NT2/D1 (cell line): ENCODE data around the gene EFNA3.

Experiments used
- SUZ12 ChIP-seq: IDR thresholded peaks from 2 replicates; pipeline ENCODE4 v1.6.1; 2011; ENCODE audit not compliant: insufficient read length, insufficient read depth; ENCODE audit errors: extremely low read depth
- YY1 ChIP-seq: IDR thresholded peaks from 2 replicates; pipeline ENCODE4 v1.6.1; 2011; ENCODE audit not compliant: insufficient read length, insufficient read depth
- ZNF274 ChIP-seq: IDR thresholded peaks from 2 replicates; pipeline ENCODE4 v1.6.1; 2011; ENCODE audit warnings: mild to moderate bottlenecking, low read depth, low read length

- TF ChIP-seq ZNF274 (no peak), YY1 (no peak), SUZ12 (no peak)
These were observed 46.9 kb downstream of the EFNA3 start for GRCh38 chr1:155125511-155125945.
